ENCODE measurements around the gene AK4.

DNA sequence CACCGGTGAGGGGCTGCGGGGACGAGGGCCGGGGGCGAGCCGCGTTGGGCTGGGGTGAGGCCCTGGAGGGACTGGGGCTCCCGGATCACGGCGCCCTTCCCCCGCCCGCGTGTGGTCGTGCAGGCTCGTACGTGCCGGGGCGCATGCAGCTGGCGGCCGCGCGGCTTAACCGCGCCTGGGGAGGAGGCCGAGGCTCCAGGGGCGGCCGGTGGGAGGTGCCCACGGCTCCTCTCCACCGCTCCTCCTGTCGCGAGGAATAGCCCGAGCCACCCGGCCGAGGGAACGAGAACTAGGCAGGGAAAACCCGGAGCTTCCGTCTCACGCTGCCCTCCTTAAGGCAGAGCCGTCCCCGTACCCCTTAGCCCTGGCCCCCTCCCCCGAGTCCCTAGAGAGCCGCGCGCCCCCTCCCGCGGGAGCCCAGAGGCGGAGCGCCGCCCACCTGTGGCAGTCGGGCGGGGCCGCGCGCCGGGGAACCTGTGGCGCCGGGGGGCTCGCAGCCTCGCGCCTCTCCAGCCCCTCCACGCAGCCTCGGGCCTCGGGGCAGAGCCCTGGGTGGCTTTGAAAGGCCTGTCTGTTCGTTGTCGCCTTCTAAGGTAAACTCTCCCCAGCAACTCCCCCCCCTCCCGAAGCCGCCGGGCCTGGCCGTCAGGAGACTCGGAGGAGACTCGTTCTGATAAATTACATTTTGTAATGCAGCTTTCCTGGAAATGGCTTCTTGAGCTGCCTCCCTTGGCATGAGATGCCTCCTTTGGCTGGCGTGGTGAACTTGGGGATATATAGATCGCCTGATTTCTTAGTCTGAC is 746 bp downstream of the AK4 start:
- TF ChIP-seq POLR2AphosphoS5 (IDR thresholded peaks at IDR 0.05; ENCODE audit: low read depth, low read length) (no peak), TAF1 (IDR thresholded peaks at IDR 0.05; ENCODE audit: borderline replicate concordance, insufficient read depth, low read length) (no peak), SIN3A (IDR thresholded peaks at IDR 0.05; ENCODE audit: borderline replicate concordance, insufficient read depth, low read length) (no peak)
- TF ChIP-seq, protein P1, sequence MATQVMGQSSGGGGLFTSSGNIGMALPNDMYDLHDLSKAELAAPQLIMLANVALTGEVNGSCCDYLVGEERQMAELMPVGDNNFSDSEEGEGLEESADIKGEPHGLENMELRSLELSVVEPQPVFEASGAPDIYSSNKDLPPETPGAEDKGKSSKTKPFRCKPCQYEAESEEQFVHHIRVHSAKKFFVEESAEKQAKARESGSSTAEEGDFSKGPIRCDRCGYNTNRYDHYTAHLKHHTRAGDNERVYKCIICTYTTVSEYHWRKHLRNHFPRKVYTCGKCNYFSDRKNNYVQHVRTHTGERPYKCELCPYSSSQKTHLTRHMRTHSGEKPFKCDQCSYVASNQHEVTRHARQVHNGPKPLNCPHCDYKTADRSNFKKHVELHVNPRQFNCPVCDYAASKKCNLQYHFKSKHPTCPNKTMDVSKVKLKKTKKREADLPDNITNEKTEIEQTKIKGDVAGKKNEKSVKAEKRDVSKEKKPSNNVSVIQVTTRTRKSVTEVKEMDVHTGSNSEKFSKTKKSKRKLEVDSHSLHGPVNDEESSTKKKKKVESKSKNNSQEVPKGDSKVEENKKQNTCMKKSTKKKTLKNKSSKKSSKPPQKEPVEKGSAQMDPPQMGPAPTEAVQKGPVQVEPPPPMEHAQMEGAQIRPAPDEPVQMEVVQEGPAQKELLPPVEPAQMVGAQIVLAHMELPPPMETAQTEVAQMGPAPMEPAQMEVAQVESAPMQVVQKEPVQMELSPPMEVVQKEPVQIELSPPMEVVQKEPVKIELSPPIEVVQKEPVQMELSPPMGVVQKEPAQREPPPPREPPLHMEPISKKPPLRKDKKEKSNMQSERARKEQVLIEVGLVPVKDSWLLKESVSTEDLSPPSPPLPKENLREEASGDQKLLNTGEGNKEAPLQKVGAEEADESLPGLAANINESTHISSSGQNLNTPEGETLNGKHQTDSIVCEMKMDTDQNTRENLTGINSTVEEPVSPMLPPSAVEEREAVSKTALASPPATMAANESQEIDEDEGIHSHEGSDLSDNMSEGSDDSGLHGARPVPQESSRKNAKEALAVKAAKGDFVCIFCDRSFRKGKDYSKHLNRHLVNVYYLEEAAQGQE (IDR thresholded peaks at IDR 0.05; ENCODE audit: insufficient read depth in 1 of 2, low read depth in 2 of 2, low read length in 2 of 2), result no peak

Data from PFSK-1 (cell line).